GM23338 (cell line): ENCODE data around the gene IFNL1. TPM values are rescaled to one million over a fixed set of nuclear protein-coding genes. Genes with fewer than 3 reads are reported as not detected.
A peak's percentile ranks its signal among the peaks of the same experiment; 100 is the strongest.

Experiments used
- ATAC-seq: fragments of 200-7000 bp; cut with Tn5 transposase; 3 replicates; pipeline ENCODE4 v1.9.1; 2020
- DNase-seq: peaks from one replicate; pipeline ENCODE4 v3.0.0-alpha.2; 2015; ENCODE audit warnings: low spot score
- H2AFZ ChIP-seq: fragments of 200-600 bp; sonication (generic); 2 replicates; pipeline ENCODE4 v1.8.0; 2016; ENCODE audit warnings: antibody characterized with exemption, mild to moderate bottlenecking, moderate library complexity
- H3F3A ChIP-seq: fragments of 200-600 bp; sonication (generic); replicated peaks from 2 replicates; pipeline ENCODE4 v1.8.0; 2017; ENCODE audit warnings: antibody characterized with exemption, mixed run types, low read depth
- H3K27ac ChIP-seq: fragments of 200-600 bp; sonication (generic); 2 replicates; pipeline ENCODE4 v1.6.1; 2016; ENCODE audit warnings: low read depth
- H3K27me3 ChIP-seq: fragments of 200-600 bp; sonication (generic); 2 replicates; pipeline ENCODE4 v1.8.0; 2016; ENCODE audit warnings: mild to moderate bottlenecking, mixed run types, moderate library complexity; ENCODE audit not compliant: insufficient read depth
- H3K36me3 ChIP-seq: fragments of 200-600 bp; sonication (generic); 2 replicates; pipeline ENCODE4 v1.8.0; 2016; ENCODE audit warnings: mild to moderate bottlenecking; ENCODE audit not compliant: insufficient read depth
- H3K4me1 ChIP-seq: fragments of 200-600 bp; sonication (generic); 2 replicates; pipeline ENCODE4 v1.8.0; 2016; ENCODE audit warnings: mild to moderate bottlenecking, moderate library complexity; ENCODE audit not compliant: insufficient read depth
- H3K4me2 ChIP-seq: fragments of 200-600 bp; sonication (generic); 2 replicates; pipeline ENCODE4 v1.7.1; 2017; ENCODE audit warnings: mixed run types
- H3K4me3 ChIP-seq: fragments of 200-600 bp; sonication (generic); 2 replicates; pipeline ENCODE4 v1.6.1; 2016; ENCODE audit warnings: mixed run types
- H3K79me2 ChIP-seq: fragments of 200-600 bp; sonication (generic); replicated peaks from 2 replicates; pipeline ENCODE4 v1.8.0; 2017; ENCODE audit warnings: mild to moderate bottlenecking; ENCODE audit not compliant: insufficient read depth
- H3K9me2 ChIP-seq: fragments of 200-600 bp; sonication (generic); 2 replicates; pipeline ENCODE4 v1.8.0; 2017; ENCODE audit not compliant: insufficient read depth
- H4K20me1 ChIP-seq: fragments of 200-600 bp; sonication (generic); replicated peaks from 2 replicates; pipeline ENCODE4 v1.8.0; 2017; ENCODE audit warnings: mild to moderate bottlenecking; ENCODE audit not compliant: insufficient read depth
- H3K27ac Mint-ChIP-seq: 2 replicates; pipeline ENCODE4 v1.8.0; 2020; ENCODE audit warnings: inconsistent platforms, mild to moderate bottlenecking, moderate library complexity, mixed read lengths
- H3K27me3 Mint-ChIP-seq: 3 replicates; pipeline ENCODE4 v1.8.0; 2022; ENCODE audit warnings: low read depth, mild to moderate bottlenecking, moderate library complexity, mixed read lengths, inconsistent platforms; ENCODE audit not compliant: insufficient read depth, poor library complexity
- H3K36me3 Mint-ChIP-seq: 3 replicates; pipeline ENCODE4 v1.8.0; 2021; ENCODE audit warnings: low read depth, mild to moderate bottlenecking, inconsistent platforms, moderate library complexity, mixed read lengths
- H3K4me1 Mint-ChIP-seq: 3 replicates; pipeline ENCODE4 v1.8.0; 2020; ENCODE audit warnings: mild to moderate bottlenecking, inconsistent platforms, mixed read lengths
- H3K4me3 Mint-ChIP-seq: 3 replicates; pipeline ENCODE4 v1.8.0; 2021; ENCODE audit warnings: moderate library complexity, mild to moderate bottlenecking, inconsistent platforms, mixed read lengths
- H3K9me3 Mint-ChIP-seq: 3 replicates; pipeline ENCODE4 v1.8.0; 2020; ENCODE audit warnings: moderate library complexity, mild to moderate bottlenecking, inconsistent platforms, mixed read lengths
- CREB1 ChIP-seq: fragments of 250-450 bp; sonication (Bioruptor Pico); IDR thresholded peaks from 2 replicates; pipeline ENCODE4 v1.5.0; 2020; ENCODE audit warnings: low read depth, mild to moderate bottlenecking, moderate library complexity
- EZH2 ChIP-seq: fragments of 200-600 bp; sonication (generic); IDR thresholded peaks from one replicate; pipeline ENCODE4 v1.8.0; 2017; ENCODE audit warnings: antibody characterized with exemption, mild to moderate bottlenecking, low read depth; ENCODE audit not compliant: unreplicated experiment
- EZH2phosphoT487 ChIP-seq: fragments of 200-600 bp; sonication (generic); IDR thresholded peaks from one replicate; pipeline ENCODE4 v1.8.1; 2018; ENCODE audit warnings: antibody characterized with exemption; ENCODE audit not compliant: unreplicated experiment
- JUNB ChIP-seq: IDR thresholded peaks from one replicate; pipeline ENCODE4 v1.6.1; 2016; ENCODE audit warnings: antibody characterized with exemption; ENCODE audit not compliant: unreplicated experiment
- NANOG ChIP-seq: IDR thresholded peaks from 2 replicates; pipeline ENCODE4 v1.6.1; 2016; ENCODE audit warnings: antibody characterized with exemption, borderline replicate concordance
- POLR2AphosphoS5 ChIP-seq: IDR thresholded peaks from 2 replicates; pipeline ENCODE4 v1.6.1; 2016; ENCODE audit warnings: antibody characterized with exemption, low read depth
- STAT1 ChIP-seq: IDR thresholded peaks from one replicate; pipeline ENCODE4 v1.6.1; 2016; ENCODE audit warnings: antibody characterized with exemption; ENCODE audit not compliant: unreplicated experiment
- ZNF114 ChIP-seq: fragments of 250-450 bp; sonication (Bioruptor Pico); IDR thresholded peaks from 2 replicates; pipeline ENCODE4 v1.5.0; 2020; ENCODE audit warnings: mild to moderate bottlenecking, moderate library complexity
- ZNF331 ChIP-seq: fragments of 250-450 bp; sonication (Bioruptor Pico); IDR thresholded peaks from 2 replicates; pipeline ENCODE4 v1.5.0; 2020; ENCODE audit warnings: low read depth, mild to moderate bottlenecking, moderate library complexity
- polyA plus RNA-seq: library from polyadenylated mRNA; unstranded; fragments of >200 nt; fragmentation: Nextera tagmentation; extraction: Ambion mirVana; gene quantifications from 2 replicates; pipeline ENCODE4 v1.2.1, GENCODE V29; 2016
- total RNA-seq: library from RNA; depleted of rRNA; stranded (reverse); fragments of >200 nt; shearing (Covaris generic); gene quantifications from 2 replicates; pipeline ENCODE4 v1.2.3, GENCODE V29; 2014
- TF ChIP-seq, protein P1 (sequence below), 2 experiments: fragments of 200-600 bp in 1 of 2; sonication (generic) in 1 of 2; conservative IDR thresholded peaks; 2 replicates each; pipeline versions ENCODE4 v1.5.1 to v1.6.1; 2016 to 2017; ENCODE audit warnings: antibody characterized with exemption in 2 of 2, low read depth in 2 of 2, mild to moderate bottlenecking in 2 of 2, moderate library complexity in 1 of 2
- TF ChIP-seq, protein P2 (sequence below): IDR thresholded peaks from 2 replicates; pipeline ENCODE4 v1.6.1; 2016; ENCODE audit warnings: antibody characterized with exemption
- TF ChIP-seq, protein P3 (sequence below): fragments of 250-450 bp; sonication (Bioruptor Pico); IDR thresholded peaks from 2 replicates; pipeline ENCODE4 v1.5.0; 2020; ENCODE audit warnings: mild to moderate bottlenecking, moderate library complexity
- TF ChIP-seq, protein P4 (sequence below): IDR thresholded peaks from one replicate; pipeline ENCODE4 v1.6.1; 2018; ENCODE audit warnings: antibody characterized with exemption; ENCODE audit not compliant: unreplicated experiment

IFNL1 gene
- total and polyA plus RNA-seq, 2 experiments from 2014 or later: not detected

DNA sequence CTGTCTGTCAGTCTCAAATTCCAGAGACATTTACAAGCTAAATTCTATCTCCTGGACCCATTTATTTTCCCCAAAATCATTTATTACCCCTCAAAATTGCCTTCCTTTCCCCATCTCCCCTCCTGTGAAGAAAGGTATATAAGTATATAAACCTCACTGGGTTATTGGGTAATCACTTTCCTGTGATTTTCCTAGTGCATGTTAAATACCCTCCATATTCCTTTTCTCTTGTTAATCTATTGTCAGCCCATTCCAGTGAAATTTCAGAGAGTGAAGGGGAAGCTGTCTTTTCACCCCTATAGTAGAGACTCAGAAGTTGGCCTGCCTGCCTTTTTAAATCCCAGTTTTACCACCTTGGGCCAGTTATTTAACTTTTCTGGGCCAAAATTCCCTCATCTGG is 9.9 kb downstream of the IFNL1 start:
- H3K4me1 Mint-ChIP-seq: peaks cover 43% of the 10 kb centered on the region
- no peak overlapping the region for H3K27ac Mint-ChIP-seq
- peak overlapping the region; percentile 95; the same call in 1 of the 2 replicates for H3K4me2 ChIP-seq

More for the DNA sequence above, 9.9 kb downstream of the IFNL1 start:
- TF ChIP-seq ZNF114 (CRISPR knock-in tag) (no peak), CREB1 (no peak), STAT1 (no peak), NANOG (no peak), ZNF331 (CRISPR knock-in tag) (no peak), POLR2AphosphoS5 (no peak), JUNB (no peak), EZH2phosphoT487 (no peak), EZH2 (no peak)
- TF ChIP-seq, protein P1, sequence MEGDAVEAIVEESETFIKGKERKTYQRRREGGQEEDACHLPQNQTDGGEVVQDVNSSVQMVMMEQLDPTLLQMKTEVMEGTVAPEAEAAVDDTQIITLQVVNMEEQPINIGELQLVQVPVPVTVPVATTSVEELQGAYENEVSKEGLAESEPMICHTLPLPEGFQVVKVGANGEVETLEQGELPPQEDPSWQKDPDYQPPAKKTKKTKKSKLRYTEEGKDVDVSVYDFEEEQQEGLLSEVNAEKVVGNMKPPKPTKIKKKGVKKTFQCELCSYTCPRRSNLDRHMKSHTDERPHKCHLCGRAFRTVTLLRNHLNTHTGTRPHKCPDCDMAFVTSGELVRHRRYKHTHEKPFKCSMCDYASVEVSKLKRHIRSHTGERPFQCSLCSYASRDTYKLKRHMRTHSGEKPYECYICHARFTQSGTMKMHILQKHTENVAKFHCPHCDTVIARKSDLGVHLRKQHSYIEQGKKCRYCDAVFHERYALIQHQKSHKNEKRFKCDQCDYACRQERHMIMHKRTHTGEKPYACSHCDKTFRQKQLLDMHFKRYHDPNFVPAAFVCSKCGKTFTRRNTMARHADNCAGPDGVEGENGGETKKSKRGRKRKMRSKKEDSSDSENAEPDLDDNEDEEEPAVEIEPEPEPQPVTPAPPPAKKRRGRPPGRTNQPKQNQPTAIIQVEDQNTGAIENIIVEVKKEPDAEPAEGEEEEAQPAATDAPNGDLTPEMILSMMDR (conservative IDR thresholded peaks at IDR 0.05; ENCODE audit: low read depth in 2 of 2): no peak
- TF ChIP-seq, protein P2, sequence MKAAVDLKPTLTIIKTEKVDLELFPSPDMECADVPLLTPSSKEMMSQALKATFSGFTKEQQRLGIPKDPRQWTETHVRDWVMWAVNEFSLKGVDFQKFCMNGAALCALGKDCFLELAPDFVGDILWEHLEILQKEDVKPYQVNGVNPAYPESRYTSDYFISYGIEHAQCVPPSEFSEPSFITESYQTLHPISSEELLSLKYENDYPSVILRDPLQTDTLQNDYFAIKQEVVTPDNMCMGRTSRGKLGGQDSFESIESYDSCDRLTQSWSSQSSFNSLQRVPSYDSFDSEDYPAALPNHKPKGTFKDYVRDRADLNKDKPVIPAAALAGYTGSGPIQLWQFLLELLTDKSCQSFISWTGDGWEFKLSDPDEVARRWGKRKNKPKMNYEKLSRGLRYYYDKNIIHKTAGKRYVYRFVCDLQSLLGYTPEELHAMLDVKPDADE: no peak
- TF ChIP-seq, protein P3, sequence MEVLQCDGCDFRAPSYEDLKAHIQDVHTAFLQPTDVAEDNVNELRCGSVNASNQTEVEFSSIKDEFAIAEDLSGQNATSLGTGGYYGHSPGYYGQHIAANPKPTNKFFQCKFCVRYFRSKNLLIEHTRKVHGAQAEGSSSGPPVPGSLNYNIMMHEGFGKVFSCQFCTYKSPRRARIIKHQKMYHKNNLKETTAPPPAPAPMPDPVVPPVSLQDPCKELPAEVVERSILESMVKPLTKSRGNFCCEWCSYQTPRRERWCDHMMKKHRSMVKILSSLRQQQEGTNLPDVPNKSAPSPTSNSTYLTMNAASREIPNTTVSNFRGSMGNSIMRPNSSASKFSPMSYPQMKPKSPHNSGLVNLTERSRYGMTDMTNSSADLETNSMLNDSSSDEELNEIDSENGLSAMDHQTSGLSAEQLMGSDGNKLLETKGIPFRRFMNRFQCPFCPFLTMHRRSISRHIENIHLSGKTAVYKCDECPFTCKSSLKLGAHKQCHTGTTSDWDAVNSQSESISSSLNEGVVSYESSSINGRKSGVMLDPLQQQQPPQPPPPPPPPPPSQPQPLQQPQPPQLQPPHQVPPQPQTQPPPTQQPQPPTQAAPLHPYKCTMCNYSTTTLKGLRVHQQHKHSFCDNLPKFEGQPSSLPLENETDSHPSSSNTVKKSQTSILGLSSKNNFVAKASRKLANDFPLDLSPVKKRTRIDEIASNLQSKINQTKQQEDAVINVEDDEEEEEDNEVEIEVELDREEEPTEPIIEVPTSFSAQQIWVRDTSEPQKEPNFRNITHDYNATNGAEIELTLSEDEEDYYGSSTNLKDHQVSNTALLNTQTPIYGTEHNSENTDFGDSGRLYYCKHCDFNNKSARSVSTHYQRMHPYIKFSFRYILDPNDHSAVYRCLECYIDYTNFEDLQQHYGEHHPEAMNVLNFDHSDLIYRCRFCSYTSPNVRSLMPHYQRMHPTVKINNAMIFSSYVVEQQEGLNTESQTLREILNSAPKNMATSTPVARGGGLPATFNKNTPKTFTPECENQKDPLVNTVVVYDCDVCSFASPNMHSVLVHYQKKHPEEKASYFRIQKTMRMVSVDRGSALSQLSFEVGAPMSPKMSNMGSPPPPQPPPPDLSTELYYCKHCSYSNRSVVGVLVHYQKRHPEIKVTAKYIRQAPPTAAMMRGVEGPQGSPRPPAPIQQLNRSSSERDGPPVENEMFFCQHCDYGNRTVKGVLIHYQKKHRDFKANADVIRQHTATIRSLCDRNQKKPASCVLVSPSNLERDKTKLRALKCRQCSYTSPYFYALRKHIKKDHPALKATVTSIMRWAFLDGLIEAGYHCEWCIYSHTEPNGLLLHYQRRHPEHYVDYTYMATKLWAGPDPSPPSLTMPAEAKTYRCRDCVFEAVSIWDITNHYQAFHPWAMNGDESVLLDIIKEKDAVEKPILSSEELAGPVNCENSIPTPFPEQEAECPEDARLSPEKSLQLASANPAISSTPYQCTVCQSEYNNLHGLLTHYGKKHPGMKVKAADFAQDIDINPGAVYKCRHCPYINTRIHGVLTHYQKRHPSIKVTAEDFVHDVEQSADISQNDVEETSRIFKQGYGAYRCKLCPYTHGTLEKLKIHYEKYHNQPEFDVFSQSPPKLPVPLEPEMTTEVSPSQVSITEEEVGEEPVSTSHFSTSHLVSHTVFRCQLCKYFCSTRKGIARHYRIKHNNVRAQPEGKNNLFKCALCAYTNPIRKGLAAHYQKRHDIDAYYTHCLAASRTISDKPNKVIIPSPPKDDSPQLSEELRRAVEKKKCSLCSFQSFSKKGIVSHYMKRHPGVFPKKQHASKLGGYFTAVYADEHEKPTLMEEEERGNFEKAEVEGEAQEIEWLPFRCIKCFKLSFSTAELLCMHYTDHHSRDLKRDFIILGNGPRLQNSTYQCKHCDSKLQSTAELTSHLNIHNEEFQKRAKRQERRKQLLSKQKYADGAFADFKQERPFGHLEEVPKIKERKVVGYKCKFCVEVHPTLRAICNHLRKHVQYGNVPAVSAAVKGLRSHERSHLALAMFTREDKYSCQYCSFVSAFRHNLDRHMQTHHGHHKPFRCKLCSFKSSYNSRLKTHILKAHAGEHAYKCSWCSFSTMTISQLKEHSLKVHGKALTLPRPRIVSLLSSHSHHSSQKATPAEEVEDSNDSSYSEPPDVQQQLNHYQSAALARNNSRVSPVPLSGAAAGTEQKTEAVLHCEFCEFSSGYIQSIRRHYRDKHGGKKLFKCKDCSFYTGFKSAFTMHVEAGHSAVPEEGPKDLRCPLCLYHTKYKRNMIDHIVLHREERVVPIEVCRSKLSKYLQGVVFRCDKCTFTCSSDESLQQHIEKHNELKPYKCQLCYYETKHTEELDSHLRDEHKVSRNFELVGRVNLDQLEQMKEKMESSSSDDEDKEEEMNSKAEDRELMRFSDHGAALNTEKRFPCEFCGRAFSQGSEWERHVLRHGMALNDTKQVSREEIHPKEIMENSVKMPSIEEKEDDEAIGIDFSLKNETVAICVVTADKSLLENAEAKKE (CRISPR knock-in tag): no peak
- TF ChIP-seq, protein P4, sequence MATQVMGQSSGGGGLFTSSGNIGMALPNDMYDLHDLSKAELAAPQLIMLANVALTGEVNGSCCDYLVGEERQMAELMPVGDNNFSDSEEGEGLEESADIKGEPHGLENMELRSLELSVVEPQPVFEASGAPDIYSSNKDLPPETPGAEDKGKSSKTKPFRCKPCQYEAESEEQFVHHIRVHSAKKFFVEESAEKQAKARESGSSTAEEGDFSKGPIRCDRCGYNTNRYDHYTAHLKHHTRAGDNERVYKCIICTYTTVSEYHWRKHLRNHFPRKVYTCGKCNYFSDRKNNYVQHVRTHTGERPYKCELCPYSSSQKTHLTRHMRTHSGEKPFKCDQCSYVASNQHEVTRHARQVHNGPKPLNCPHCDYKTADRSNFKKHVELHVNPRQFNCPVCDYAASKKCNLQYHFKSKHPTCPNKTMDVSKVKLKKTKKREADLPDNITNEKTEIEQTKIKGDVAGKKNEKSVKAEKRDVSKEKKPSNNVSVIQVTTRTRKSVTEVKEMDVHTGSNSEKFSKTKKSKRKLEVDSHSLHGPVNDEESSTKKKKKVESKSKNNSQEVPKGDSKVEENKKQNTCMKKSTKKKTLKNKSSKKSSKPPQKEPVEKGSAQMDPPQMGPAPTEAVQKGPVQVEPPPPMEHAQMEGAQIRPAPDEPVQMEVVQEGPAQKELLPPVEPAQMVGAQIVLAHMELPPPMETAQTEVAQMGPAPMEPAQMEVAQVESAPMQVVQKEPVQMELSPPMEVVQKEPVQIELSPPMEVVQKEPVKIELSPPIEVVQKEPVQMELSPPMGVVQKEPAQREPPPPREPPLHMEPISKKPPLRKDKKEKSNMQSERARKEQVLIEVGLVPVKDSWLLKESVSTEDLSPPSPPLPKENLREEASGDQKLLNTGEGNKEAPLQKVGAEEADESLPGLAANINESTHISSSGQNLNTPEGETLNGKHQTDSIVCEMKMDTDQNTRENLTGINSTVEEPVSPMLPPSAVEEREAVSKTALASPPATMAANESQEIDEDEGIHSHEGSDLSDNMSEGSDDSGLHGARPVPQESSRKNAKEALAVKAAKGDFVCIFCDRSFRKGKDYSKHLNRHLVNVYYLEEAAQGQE: no peak
- no peaks in the 10 kb centered on the region; the same call in 2 of the 3 replicates for H3K9me3 Mint-ChIP-seq
- Histone ChIP-seq H4K20me1 (peaks cover 6% of the 10 kb centered on the region; the same call in 1 of the 2 replicates), H3K9me2 (no peaks in the 10 kb centered on the region), H3K79me2 (no peaks in the 10 kb centered on the region), H3K4me3 (peak overlapping the region; percentile 88), H3K4me1 (peaks cover 28% of the 10 kb centered on the region), H3K27ac (no peak overlapping the region), H3K27me3 (peaks cover 23% of the 10 kb centered on the region), H3K36me3 (no peaks in the 10 kb centered on the region), H2AFZ (no peak overlapping the region), H3F3A (peaks cover 11% of the 10 kb centered on the region)
- no peak for ATAC-seq
- H3K27me3 Mint-ChIP-seq: peaks cover 29% of the 10 kb centered on the region
- no peaks in the 10 kb centered on the region; the same call in 1 of the 3 replicates for H3K36me3 Mint-ChIP-seq
- no peak for DNase-seq
- H3K4me3 Mint-ChIP-seq: peak overlapping the region; percentile 6; the same call in 1 of the 3 replicates
